Measurements from ENCODE around the gene MYBPC3.
A peak's percentile ranks its signal among the peaks of the same experiment; 100 is the strongest.

The MYBPC3 gene

GRCh38 chr11:47383071-47383470 lies 30.6 kb upstream of the MYBPC3 start:
- no peak for DNase-seq

DNA sequence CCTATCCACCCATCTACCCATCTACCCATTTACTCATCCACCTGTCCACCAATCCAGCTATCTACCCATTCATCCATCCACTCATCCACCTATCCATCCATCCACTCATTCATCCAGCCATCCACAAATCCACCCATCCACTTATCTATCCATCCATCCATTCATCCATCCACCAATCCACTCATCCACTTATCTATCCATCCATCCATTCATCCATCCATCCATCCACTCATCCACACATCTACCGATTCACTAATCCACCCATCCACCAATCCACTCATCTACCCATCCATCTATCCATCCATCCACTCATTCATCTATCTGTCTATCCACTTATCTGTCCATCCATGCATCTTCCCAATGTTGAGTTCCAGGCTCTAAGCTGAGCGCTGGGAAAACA lies 27.6 kb upstream of the MYBPC3 start:
- no peak for DNase-seq

- no peak for DNase-seq
Observed at GRCh38 chr11:47379317-47379716, 26.8 kb upstream of the MYBPC3 start.

- DNase-seq, result no peak
Observed at GRCh38 chr11:47378836-47379170, 26.3 kb upstream of the MYBPC3 start.

DNA sequence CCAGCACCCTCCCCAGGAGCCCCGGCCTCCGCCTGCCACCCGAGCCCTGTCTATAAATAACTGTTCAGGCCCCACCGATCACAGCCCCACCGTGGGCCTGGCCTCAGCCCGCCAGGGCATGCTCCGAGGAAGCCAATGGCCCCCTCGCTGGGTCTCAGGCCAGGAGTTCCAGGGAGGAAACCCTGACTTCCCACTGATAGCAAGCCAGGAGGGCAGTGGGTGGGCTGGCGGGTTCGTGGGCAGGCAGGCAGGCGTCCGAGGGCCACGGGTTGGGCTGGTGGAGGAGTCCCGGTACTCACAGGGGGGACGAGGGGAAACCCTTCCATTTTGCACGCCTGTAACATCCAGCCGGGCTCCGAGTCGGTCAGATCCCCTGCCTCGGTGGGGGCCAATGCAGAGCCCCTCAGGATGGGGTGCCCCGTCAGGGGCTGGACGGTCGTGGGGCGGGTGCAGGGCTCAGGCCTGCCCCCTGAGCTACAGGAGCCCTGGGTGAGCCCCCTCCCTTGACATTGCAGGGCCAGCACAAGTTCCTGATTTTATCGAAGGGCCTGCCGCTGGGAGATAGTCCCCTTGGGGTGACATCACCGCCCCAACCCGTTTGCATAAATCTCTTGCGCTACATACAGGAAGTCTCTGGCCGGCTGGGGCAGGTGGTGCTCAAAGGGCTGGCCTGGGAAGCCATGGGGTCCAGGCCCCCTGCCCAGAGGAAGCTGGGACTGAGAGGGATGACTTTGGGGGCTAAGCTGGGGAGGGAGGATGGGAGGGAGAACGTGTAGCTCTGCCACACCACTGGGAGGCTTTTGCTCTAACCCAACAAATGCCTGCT lies 25.7 kb upstream of the MYBPC3 start, which contains the start of gene SPI1:
Gene SPI1 (minus strand): TSS at position 538 of the 826 bp plus-strand sequence. CDS start 194 bp downstream, at position 344.
- no peak for DNase-seq

DNA sequence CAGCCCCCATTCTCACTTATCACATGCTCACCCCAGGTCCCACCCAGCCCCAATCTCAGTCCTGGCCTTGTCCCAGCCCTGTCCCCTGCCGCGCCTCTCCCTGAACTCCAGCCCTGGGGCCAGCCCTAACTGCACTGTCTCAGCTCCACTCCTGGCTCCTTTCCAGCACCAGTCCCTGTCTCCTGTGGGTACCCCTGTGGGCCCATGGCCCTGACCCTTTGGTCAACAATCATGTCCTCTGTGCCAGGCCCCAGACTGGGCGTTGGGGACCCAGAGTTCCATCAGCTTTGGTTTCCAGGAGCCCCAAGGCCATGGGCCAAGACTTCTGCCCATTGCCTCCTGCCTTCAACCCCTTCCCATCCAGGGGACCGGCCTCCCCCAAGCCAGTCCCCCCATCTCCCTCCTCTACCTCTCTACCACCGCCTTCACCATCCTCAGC lies 25.1 kb upstream of the MYBPC3 start:
- no peak for DNase-seq

DNA sequence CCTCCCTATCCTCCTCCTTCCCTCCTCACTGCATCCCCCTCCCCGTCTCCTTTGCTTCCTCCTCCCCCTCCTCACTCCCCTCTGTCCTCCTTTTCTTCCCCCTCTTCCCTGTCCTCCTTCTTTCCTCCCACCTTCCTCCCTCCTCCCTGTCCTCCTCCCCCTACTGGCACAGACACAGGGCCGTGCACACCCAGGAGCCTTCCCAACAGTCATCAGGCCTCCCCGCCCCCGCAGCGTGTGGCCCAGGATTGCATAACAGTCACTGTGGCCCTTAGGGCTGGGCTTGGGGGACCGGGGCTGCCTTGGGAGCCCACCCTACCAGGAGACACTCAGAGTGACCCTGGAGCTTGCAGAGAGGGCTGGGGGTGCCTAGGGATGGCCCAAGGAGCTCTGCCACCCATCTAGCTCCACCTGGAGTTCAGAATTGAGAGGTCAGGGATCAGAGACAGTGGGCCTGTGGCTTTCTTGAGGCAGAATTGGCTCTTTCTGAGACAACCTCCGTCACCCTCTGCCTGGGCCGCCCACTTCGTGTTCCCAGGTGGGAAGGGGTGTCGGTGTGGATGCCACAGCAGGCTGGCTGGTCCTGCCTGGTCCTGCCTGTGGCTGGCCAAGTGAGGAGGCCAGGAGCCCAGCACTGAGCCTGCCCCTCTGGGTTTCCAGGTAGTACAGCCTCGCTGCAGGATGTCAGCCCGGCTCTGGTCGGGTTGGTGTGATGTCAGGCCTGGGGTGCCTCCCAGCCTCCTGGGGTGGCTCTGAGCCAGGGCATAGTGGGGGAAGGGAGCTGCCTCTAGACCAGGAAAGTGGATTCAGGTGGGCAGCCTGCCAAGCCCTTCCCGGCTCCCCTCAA lies 24.2 kb upstream of the MYBPC3 start:
- no peak for DNase-seq

DNA sequence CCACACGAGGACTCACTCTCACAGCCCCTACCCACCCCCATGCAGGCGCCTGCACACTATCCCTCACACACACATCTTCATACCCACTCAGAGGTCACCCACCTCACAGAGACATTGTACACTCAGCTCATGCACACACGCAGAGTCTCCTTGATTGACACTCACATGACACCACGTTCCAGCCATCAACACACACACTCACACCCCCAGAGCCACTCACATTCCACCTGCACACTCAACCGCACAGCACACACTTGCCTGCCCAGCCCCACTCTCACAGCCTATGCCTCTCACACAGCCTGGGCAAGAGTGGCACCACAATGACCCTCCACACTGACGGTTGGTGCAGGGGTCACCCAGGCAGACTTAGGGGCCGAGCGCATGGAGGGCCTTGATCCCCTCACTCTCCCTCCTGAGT lies 23.6 kb upstream of the MYBPC3 start:
- no peak for DNase-seq

GRCh38 chr11:47375546-47376085 lies 23.1 kb upstream of the MYBPC3 start:
- DNase-seq, result peak; percentile 1

DNA sequence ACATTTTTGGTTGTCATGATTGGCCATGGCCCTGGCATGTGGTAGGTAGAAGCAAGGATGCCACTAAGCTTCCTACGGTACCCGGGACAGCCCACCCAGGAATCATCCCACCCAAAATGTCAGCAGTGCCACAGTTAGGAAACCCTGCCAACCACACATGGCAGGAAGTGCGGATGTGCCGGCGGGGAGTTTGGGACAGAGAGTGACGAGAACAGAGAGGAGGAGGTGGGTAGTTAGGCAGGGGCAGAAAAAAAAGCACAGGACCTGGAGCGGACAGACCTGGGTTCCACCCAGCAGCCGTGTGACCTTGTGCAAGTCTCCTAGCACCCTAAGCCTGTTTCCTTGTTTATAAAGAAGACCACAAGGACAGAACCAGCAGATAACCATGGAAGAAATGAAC lies 22.5 kb upstream of the MYBPC3 start:
- DNase-seq, result no peak

- no peak for DNase-seq
Observed at GRCh38 chr11:47374720-47375019, 22.2 kb upstream of the MYBPC3 start.

DNA sequence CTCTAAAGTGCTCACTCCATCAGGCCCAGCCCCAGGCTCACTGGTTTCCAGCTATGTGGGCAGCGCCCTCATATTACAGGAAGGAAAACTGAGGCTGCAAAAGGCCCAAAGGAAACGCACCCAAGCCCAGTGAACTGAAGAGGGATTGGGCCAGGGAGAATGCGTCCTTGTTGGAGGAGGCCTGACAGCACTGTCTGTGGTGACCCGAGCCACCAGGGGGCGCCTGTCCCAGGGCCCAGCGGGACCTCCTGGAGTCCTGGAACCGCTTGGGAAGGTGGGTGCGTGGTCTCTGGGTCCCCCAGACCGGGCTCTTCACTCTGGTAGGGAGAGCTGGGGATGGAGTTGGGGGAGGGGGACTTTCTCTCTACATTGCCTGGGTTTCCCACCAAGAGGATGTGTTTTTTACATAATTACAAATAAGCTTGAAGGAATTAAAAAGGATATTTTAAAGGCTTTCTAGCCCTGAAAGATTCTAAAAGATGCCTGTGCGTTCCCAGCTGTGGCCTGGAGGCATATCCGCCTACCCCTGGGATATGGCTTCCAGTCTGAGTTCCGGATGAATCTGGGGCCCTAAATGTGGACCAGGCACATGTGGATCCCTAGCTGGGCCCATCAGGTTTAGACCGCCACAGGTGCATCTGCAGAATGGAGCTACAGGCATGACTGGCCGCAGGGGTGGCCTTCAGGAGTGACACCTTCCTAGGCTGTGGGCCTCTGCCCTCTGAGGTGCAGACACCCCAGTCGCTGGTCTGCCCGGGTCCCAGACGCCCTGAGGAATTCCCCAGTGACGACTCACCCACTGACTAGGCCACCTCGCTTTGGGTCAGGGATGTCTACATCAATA lies 21.6 kb upstream of the MYBPC3 start:
- DNase-seq, result peak; percentile 73

GRCh38 chr11:47372422-47372821 lies 19.9 kb upstream of the MYBPC3 start:
- DNase-seq, result no peak

- DNase-seq, result no peak
Observed at GRCh38 chr11:47369676-47370075, 17.2 kb upstream of the MYBPC3 start.

DNA sequence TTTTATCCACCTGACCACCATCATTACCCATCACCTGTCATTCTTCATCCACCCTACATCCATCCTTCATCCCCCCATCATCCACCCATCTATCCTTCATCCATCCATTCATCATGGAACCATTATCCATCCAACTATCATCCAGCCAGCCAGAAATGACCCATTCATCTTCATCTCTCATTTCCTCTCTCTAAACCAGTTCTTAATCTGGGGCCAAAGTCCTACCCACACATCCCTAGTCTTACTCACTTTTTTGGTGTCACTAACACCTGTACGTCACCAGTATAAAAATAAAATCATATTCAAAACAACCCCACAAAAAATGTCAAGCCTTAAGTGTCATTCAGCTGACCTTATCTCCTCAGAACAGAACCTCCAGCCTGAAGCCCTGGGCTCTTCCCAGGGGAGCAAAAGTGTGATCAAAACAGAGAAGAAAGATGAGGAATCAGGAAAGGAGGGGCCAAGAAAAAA lies 13.6 kb upstream of the MYBPC3 start:
- no peak for DNase-seq

- DNase-seq, result no peak
Observed at GRCh38 chr11:47361419-47361818, 8.9 kb upstream of the MYBPC3 start.

GRCh38 chr11:47360341-47360740 lies 7.8 kb upstream of the MYBPC3 start:
- no peak for DNase-seq

DNA sequence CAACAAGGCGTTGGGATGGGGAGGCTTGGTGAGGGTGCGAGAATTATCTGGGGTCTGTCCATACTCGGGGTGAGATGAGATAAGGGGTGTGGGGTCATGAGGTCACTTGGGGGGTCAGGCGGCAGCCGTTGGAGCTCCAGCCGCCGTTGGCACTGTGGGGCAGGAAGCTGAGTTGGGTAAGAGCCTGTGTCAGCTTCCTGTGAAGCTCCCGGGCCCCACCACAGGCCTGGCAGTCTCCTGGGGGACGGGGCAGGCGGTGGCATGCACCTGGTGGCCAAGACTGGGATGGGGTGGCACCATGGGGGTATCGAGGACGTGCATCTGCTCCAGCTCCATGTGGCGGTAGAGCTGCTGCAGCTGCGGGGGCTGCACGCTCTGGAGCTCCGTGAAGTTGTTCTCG lies 7.1 kb upstream of the MYBPC3 start:
- no peak for DNase-seq

DNA sequence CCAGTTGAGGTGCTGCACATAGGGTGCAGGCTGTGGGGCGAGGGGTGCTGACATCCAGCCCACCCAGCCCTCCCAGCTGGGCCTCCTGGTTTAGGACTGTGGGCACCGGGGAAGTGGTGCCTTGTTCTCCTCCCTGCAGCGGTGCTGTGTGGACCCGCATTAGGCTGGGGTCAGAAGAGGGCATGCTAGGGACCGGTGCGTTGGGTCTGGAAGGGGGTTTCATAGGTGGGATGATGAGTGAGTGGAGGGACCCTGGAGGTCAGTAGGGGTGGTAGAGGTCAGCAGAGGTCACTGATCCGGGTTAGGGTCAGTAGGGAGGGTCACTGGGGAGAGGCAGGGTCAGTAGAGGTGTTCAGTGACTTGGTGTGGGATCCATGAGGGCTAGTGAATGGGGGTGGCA lies 6.7 kb upstream of the MYBPC3 start:
- DNase-seq, result no peak

GRCh38 chr11:47358731-47359051 lies 6.2 kb upstream of the MYBPC3 start:
- no peak for DNase-seq

DNA sequence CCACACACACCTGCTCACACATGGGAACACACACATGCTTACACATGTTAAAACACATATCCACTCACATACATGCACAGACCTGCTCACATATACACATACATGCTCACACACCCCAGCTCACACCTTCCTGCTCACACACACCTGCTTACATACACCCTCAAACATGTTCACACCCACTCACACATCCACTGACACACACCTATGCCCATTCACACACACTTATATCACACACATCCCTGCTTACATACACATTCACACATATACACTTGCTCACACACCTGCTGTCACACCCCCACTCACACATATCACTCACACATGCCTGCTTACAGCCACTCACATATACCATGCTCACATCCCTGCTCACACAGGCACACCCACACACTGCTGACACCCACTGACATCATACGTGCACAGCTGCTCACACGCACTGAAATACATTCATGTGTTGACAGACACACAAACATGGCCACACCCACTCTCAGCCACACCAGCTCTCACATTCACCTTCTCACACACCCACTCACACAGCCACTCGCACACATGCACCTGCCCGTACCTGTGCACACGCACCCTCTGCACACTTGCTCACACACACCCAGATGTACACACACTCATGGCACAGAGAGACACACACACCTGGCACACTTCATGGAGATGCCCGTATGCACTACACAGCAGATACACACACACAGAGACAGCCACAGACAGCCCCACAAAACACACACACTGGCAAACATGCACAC lies 5.7 kb upstream of the MYBPC3 start:
- DNase-seq, result no peak

- DNase-seq, result no peak
Observed at GRCh38 chr11:47356998-47357329, 4.5 kb upstream of the MYBPC3 start.

Data from retina (tissue), 1 donor.